Measurements from ENCODE around the gene RACGAP1.

- TF ChIP-seq, protein P1, sequence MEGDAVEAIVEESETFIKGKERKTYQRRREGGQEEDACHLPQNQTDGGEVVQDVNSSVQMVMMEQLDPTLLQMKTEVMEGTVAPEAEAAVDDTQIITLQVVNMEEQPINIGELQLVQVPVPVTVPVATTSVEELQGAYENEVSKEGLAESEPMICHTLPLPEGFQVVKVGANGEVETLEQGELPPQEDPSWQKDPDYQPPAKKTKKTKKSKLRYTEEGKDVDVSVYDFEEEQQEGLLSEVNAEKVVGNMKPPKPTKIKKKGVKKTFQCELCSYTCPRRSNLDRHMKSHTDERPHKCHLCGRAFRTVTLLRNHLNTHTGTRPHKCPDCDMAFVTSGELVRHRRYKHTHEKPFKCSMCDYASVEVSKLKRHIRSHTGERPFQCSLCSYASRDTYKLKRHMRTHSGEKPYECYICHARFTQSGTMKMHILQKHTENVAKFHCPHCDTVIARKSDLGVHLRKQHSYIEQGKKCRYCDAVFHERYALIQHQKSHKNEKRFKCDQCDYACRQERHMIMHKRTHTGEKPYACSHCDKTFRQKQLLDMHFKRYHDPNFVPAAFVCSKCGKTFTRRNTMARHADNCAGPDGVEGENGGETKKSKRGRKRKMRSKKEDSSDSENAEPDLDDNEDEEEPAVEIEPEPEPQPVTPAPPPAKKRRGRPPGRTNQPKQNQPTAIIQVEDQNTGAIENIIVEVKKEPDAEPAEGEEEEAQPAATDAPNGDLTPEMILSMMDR (IDR thresholded peaks at IDR 0.05): no peak
- TF ChIP-seq POLR2A (IDR thresholded peaks at IDR 0.05): no peak
Measured at GRCh38 chr12:50024227-50024626, 1.1 kb downstream of the RACGAP1 start.
